Brain microvascular endothelial cell (primary cell): Measurements from ENCODE around the gene ENTREP3.
"Not testable (repeated sequence)": the region's sequence is repeated elsewhere in the genome, so short reads cannot be mapped to it uniquely, and the experiment has no call there.

Experiments used
- DNase-seq: peaks from one replicate; pipeline ENCODE4 v3.0.0-alpha.2; 2020
- H3K27ac ChIP-seq: fragments of 250-450 bp; sonication (Bioruptor Pico); 2 replicates; pipeline ENCODE4 v1.5.1; 2020; ENCODE audit warnings: mild to moderate bottlenecking, moderate library complexity
- H3K27me3 ChIP-seq: fragments of 250-450 bp; sonication (Bioruptor Pico); replicated peaks from 2 replicates; pipeline ENCODE4 v1.5.1; 2020; ENCODE audit warnings: mild to moderate bottlenecking
- H3K36me3 ChIP-seq: fragments of 250-450 bp; sonication (Bioruptor Pico); replicated peaks from 2 replicates; pipeline ENCODE4 v1.5.1; 2020; ENCODE audit warnings: mild to moderate bottlenecking
- H3K4me3 ChIP-seq: 2 replicates; pipeline ENCODE4 v1.5.1; 2011; ENCODE audit warnings: low read depth, mild to moderate bottlenecking, control low read depth, low read length, moderate library complexity
- in situ Hi-C: cut with HindIII; loops from 2 replicates; pipeline ENCODE4 v1.10.0; 2017; ENCODE audit warnings: low sequenced_read_pairs, low pct_ligation_motif_present
- TF ChIP-seq, protein P1 (sequence below): IDR thresholded peaks from 2 replicates; pipeline ENCODE4 v1.5.1; 2011; ENCODE audit warnings: low read depth, mild to moderate bottlenecking, moderate library complexity, low read length, control low read depth, inconsistent platforms; ENCODE audit errors: missing control alignments

ENTREP3 gene

DNA sequence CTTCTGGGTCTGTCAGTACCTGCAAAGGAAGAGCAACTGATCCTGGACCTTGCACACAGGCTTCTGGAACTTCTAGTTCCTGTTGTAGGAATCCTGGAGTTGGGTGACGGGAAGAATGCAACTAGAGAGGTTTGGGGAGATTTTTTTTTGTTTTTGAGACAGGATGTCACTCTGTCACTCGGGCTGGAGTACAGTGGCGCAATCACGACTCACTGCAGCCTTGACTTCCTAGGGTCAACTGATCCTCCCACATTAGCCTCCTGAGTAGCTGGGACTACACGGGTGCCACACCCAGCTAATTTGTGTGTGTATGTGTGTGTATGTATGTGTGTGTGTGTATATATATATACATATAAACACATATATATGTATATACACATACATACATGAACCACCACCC is 18.8 kb downstream of the ENTREP3 start:
- in situ Hi-C loops, result no loop called here
- no peaks in the 10 kb centered on the region for H3K27me3 ChIP-seq
- no peak for DNase-seq
- H3K27ac ChIP-seq, result no peak overlapping the region
- TF ChIP-seq, protein P1, sequence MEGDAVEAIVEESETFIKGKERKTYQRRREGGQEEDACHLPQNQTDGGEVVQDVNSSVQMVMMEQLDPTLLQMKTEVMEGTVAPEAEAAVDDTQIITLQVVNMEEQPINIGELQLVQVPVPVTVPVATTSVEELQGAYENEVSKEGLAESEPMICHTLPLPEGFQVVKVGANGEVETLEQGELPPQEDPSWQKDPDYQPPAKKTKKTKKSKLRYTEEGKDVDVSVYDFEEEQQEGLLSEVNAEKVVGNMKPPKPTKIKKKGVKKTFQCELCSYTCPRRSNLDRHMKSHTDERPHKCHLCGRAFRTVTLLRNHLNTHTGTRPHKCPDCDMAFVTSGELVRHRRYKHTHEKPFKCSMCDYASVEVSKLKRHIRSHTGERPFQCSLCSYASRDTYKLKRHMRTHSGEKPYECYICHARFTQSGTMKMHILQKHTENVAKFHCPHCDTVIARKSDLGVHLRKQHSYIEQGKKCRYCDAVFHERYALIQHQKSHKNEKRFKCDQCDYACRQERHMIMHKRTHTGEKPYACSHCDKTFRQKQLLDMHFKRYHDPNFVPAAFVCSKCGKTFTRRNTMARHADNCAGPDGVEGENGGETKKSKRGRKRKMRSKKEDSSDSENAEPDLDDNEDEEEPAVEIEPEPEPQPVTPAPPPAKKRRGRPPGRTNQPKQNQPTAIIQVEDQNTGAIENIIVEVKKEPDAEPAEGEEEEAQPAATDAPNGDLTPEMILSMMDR, result no peak
- no peak overlapping the region for H3K4me3 ChIP-seq
- peaks cover 12% of the 10 kb centered on the region for H3K36me3 ChIP-seq

DNA sequence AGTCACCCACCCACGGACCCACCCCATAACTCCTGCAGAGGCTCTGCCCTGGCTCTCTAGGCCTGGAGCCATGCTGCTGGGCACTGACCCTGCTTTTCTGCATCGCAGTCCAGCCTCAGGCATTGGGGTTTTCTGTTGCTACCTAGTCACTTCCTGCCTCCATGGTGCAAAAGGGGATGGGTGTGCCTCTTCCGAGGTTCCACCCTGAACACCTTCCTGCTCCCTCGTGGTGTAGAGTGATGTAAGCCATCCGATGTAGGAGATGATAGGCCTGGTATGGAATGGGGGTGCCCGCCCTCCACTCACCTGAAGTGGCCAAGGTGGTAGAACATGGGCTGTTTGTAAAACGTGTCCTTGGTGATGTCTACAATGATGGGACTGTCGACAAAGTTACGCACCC is 19.9 kb downstream of the ENTREP3 start:
- peaks cover 12% of the 10 kb centered on the region for H3K36me3 ChIP-seq
- H3K4me3 ChIP-seq, in situ Hi-C loops, H3K27me3 ChIP-seq, H3K27ac ChIP-seq, DNase-seq: not testable (repeated sequence)

DNA sequence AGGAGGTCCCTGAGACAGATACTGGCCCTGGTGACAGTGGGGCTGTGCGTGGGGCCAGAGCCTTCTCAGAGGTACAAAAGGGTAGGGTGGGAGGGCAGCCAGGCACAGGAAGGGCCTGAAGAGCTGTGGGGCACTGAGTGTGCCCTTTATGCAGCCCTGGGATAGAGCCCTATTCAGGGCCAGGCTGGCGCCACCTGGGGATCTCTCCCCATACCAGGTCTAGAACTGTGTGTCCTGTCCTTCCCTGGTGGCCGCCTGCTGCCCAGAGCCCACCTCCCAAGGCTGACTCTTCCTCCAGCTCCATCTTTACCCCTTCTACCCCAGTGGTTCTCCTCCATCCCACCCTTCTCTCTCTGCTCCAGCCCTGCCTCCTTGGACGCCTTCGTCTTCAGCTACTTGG is 21.8 kb downstream of the ENTREP3 start:
- H3K27ac ChIP-seq, in situ Hi-C loops: not testable (repeated sequence)
- peaks cover 10% of the 10 kb centered on the region for H3K36me3 ChIP-seq

DNA sequence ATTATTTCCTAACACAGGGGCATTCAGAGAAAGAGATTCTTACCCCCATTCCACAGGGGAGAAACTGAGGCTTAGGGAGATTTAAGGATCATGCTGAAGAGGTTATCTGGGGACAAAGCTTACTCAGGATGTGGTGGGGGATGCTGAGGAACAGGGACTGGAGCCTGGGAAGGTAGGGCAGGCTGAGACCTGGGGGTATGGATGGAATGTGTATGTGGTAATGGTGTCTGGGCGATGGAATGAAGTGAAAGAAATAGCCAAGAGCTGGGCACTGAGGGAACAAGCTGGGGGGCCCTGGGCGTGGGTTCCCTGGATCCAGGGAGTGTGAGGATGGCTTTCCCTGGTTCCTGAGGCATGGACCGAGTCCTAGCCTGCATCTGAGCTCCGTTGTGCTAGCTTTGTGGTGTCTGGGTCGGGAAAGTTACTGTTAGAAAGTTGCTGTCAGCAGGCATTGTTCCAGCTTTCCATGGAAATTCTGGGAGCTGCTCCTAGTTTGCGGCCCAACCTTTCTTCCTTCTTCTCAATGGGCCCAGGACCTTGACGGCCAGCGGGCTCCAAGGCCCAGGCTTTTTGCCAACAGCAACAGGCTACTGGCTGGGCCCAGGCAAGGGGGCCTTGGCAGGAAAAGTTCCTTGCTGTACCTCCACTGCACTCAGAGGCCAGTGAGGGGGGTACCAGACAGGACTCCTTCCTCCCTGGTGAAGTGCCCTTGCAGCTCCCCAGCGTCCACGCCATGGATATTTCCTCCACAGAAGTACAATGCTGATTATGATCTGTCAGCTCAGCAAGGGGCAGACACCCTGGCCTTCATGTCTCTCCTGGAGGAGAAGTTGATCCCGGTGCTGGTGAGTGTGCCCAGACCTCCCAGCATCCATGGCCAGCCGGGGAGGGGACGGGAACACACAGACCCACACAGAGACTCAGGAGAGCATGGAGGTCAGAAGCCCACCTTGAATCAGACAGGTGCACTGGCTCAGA is 23.0 kb downstream of the ENTREP3 start:
- H3K4me3 ChIP-seq, H3K36me3 ChIP-seq, H3K27ac ChIP-seq, H3K27me3 ChIP-seq, DNase-seq, in situ Hi-C loops: not testable (repeated sequence)

More for the DNA sequence above, 21.8 kb downstream of the ENTREP3 start:
- H3K4me3 ChIP-seq, DNase-seq, H3K27me3 ChIP-seq: not testable (repeated sequence)

DNA sequence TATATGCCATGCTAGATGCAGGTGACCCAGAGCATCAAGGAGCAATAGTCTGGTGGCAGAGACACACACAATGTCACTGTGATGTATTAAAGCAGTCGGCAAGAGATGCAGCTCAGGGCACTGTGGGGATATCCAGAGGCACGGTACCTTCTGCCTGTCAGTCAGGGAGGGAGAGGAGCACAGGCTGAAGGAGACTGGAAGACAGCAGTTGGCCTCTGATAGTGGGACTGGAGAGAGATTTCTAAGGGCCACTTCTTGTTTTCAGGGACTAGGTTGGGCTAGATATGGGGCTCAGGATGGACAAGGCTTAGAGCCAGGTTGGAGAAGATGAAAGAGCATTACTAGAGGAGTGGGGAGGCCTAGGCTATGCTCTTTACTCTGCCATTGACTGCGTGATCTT is 24.0 kb downstream of the ENTREP3 start:
- H3K27ac ChIP-seq, in situ Hi-C loops, H3K27me3 ChIP-seq, DNase-seq, H3K4me3 ChIP-seq, H3K36me3 ChIP-seq: not testable (repeated sequence)

DNA sequence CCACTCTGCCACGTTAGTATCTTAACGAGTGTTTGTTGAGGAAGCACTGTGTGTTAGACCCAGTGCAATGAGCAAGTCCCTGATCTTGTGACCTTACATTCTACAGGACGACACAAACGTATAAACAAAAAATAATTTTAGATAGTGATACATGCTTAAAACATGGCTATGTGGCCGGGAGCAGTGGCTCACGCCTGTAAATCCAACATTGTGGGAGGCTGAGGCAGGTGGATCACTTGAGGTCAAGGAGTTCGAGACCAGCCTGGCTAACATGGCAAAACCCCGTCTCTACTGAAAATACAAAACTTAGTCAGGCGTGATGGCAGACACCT is 27.2 kb downstream of the ENTREP3 start:
- no peak for DNase-seq
- Histone ChIP-seq H3K27me3 (no peaks in the 10 kb centered on the region), H3K4me3 (peak overlapping the region; percentile 50), H3K36me3 (no peaks in the 10 kb centered on the region), H3K27ac (peak overlapping the region; percentile 31)
- TF ChIP-seq, protein P1, result no peak
- in situ Hi-C loops, result no loop called here

DNA sequence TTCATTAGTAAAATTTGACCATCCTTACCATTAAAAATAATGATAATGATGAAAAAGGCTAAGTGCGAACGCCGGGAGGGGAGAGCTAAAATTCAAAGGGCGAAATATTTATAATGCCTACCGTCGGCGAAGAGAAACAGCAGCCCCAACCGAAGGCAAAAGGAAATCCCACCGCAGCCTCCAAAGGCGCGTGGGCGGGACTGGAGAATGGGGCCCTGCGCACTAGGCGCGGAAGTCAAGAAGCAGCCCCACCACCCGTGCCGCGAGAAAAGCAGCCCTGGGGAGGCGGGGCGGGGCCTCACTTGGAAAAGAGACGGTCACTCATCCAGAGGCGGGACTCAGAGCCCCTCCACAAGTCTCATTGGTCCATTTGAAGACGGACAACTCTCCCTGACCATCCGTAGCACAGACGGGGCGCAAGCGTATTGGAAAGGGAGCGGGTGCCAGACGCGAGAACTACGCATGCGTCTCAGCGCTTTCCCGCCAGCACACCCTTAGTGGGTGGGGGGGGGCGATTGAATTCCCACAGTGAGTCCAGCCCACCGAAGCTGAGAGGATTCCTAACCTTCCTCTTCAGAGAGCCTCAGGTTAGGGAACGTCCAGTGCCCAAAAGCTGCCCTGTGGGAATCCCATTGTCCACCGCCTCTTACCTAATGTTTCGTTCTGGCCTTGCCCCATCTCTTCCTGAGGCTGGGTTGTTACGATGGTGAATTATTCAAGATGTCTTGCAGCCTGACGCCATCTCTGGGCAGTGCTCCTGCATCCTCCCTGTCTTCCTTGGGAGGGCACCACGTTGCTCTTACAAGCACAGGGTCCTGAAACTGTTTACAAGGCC is 27.8 kb downstream of the ENTREP3 start:
- Histone ChIP-seq H3K36me3 (no peaks in the 10 kb centered on the region), H3K27ac (peak overlapping the region; percentile 85), H3K27me3 (no peaks in the 10 kb centered on the region), H3K4me3 (peak overlapping the region; percentile 84)
- DNase-seq, result peak; percentile 99
- TF ChIP-seq, protein P1, result peak; percentile 19
- in situ Hi-C loops, result no loop called here
